Prostate gland (tissue), 2 donors: Measurements from ENCODE around the gene ENTREP1.

Experiments
- CTCF ChIP-seq, 4 experiments: fragments of 200-600 bp in 2 of 4; fragments of 450-650 bp in 2 of 4; sonication (generic) in 2 of 4; IDR thresholded peaks; 1 replicate in 3 of 4; 2 replicates in 1 of 4; pipeline ENCODE4 v1.5.1; 2016 to 2019; ENCODE audit warnings: antibody characterized with exemption in 4 of 4, mild to moderate bottlenecking in 2 of 4, moderate library complexity in 2 of 4
- POLR2A ChIP-seq: fragments of 450-650 bp; IDR thresholded peaks from one replicate; pipeline ENCODE4 v1.6.1; 2016; ENCODE audit warnings: antibody characterized with exemption, mild to moderate bottlenecking

GRCh38 chr9:69391487-69391886, 66.5 kb downstream of the ENTREP1 start:
- TF ChIP-seq CTCF (IDR thresholded peaks at IDR 0.05) = no peak
- TF ChIP-seq POLR2A = no peak
